ENCODE measurements around the gene LIMCH1.

Gene LIMCH1

DNA sequence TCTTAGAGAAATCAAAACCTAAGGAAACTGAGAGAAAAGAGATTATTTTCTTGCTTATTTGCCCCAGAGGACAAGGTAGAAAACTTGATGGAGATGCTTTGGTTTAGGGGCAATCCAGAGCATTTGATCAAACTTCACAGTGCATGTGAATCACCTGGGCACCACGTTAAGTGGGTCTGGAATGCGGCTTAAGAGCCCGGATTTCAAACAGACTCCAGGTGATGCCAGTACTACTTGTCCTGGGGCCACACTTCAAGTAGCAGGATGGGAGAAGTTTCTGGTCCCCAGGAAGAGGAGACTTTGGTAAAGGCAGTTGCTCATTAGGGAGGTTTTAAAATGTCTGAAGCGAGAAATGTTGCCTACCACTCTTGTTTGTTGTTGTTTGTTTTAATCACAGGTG, 158.8 kb downstream of the LIMCH1 start:
- no peaks in the 10 kb centered on the region for H3K79me2 ChIP-seq (ENCODE audit: control insufficient read depth, low read length)
- no peaks in the 10 kb centered on the region for H4K20me1 ChIP-seq (ENCODE audit: control insufficient read depth, insufficient read depth, low read depth, low read length)
- H3K9me2 ChIP-seq (replicated peaks; ENCODE audit: control insufficient read depth, low read length) = no peaks in the 10 kb centered on the region
- H3K4me2 ChIP-seq (ENCODE audit: low read length) = no peak overlapping the region
- H3K27ac ChIP-seq (ENCODE audit: low read depth, low read length) = no peak overlapping the region
- TF ChIP-seq, protein P1, sequence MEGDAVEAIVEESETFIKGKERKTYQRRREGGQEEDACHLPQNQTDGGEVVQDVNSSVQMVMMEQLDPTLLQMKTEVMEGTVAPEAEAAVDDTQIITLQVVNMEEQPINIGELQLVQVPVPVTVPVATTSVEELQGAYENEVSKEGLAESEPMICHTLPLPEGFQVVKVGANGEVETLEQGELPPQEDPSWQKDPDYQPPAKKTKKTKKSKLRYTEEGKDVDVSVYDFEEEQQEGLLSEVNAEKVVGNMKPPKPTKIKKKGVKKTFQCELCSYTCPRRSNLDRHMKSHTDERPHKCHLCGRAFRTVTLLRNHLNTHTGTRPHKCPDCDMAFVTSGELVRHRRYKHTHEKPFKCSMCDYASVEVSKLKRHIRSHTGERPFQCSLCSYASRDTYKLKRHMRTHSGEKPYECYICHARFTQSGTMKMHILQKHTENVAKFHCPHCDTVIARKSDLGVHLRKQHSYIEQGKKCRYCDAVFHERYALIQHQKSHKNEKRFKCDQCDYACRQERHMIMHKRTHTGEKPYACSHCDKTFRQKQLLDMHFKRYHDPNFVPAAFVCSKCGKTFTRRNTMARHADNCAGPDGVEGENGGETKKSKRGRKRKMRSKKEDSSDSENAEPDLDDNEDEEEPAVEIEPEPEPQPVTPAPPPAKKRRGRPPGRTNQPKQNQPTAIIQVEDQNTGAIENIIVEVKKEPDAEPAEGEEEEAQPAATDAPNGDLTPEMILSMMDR (IDR thresholded peaks at IDR 0.05; ENCODE audit: low read depth, low read length, poor library complexity, severe bottlenecking) = no peak
- TF ChIP-seq EZH2phosphoT487 (IDR thresholded peaks at IDR 0.05; ENCODE audit: borderline replicate concordance, low read length) = no peak
- H3K4me1 ChIP-seq (ENCODE audit: control insufficient read depth, low read length) = no peaks in the 10 kb centered on the region
- H3K36me3 ChIP-seq (ENCODE audit: control insufficient read depth, low read length) = no peaks in the 10 kb centered on the region
- H3K27me3 ChIP-seq (ENCODE audit: control insufficient read depth, low read length) = peaks cover 6% of the 10 kb centered on the region; the same call in 1 of the 2 replicates
- no peaks in the 10 kb centered on the region for H3F3A ChIP-seq (ENCODE audit: control insufficient read depth, insufficient read depth)
- no peaks in the 10 kb centered on the region for H3K9me3 ChIP-seq (ENCODE audit: control insufficient read depth, insufficient read depth, low read length)
- H3K4me3 ChIP-seq (ENCODE audit: low read length) = no peak overlapping the region

DNA sequence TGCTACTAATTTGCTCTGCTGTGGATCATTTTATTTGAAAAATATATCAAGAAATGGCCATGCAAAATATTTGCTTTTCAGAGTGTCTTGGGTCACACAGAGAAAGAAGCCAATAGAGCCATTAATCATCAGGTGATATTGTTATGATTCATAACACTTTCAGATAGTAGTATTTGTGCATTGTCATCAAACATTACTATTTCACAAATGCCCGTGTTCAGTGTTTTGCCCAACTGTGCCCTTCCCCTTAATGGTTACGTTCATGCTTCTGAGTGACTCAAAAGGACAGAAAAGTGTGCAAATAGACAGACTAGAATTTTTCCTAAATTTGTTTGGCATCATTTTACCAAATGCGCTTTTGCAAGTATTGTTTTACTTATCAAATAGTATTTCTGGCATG, 164.0 kb downstream of the LIMCH1 start:
- Histone ChIP-seq H3F3A (ENCODE audit: control insufficient read depth, insufficient read depth) (no peaks in the 10 kb centered on the region), H3K27ac (ENCODE audit: low read depth, low read length) (no peak overlapping the region), H3K27me3 (ENCODE audit: control insufficient read depth, low read length) (peaks cover 4% of the 10 kb centered on the region; the same call in 1 of the 2 replicates), H4K20me1 (ENCODE audit: control insufficient read depth, insufficient read depth, low read depth, low read length) (no peaks in the 10 kb centered on the region), H3K9me3 (ENCODE audit: control insufficient read depth, insufficient read depth, low read length) (no peaks in the 10 kb centered on the region), H3K4me2 (ENCODE audit: low read length) (no peak overlapping the region), H3K4me3 (ENCODE audit: low read length) (no peak overlapping the region), H3K36me3 (ENCODE audit: control insufficient read depth, low read length) (no peaks in the 10 kb centered on the region), H3K9me2 (replicated peaks; ENCODE audit: control insufficient read depth, low read length) (no peaks in the 10 kb centered on the region), H3K4me1 (ENCODE audit: control insufficient read depth, low read length) (no peaks in the 10 kb centered on the region), H3K79me2 (ENCODE audit: control insufficient read depth, low read length) (no peaks in the 10 kb centered on the region)
- TF ChIP-seq, protein P1 (IDR thresholded peaks at IDR 0.05; ENCODE audit: low read depth, low read length, poor library complexity, severe bottlenecking) = no peak
- TF ChIP-seq EZH2phosphoT487 (IDR thresholded peaks at IDR 0.05; ENCODE audit: borderline replicate concordance, low read length) = no peak

DNA sequence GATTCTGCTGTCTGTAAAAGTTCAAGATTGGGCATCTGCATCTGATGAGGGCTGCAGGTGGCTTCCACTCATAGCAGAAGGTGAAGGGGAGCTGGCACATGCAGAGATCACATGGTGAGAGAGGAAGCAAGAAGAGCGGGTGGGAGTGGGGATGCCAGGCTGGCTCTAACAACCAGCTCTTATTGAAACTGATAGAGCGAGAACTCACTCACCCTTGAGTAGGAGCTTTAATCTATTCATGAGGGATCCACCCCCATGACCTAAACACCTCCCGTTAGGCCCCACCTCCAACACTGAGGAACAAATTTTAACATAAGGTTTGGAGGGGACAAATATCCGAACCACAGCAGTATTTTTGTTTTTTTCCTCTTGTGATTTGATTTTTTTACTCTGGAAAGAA, 164.8 kb downstream of the LIMCH1 start:
- TF ChIP-seq, protein P1 (IDR thresholded peaks at IDR 0.05; ENCODE audit: low read depth, low read length, poor library complexity, severe bottlenecking) = no peak
- no peak for TF ChIP-seq EZH2phosphoT487 (IDR thresholded peaks at IDR 0.05; ENCODE audit: borderline replicate concordance, low read length)
- Histone ChIP-seq H3K27me3 (ENCODE audit: control insufficient read depth, low read length) (peaks cover 4% of the 10 kb centered on the region; the same call in 1 of the 2 replicates), H3K9me2 (replicated peaks; ENCODE audit: control insufficient read depth, low read length) (no peaks in the 10 kb centered on the region), H3F3A (ENCODE audit: control insufficient read depth, insufficient read depth) (no peaks in the 10 kb centered on the region), H3K4me3 (ENCODE audit: low read length) (no peak overlapping the region), H3K79me2 (ENCODE audit: control insufficient read depth, low read length) (no peaks in the 10 kb centered on the region), H3K36me3 (ENCODE audit: control insufficient read depth, low read length) (no peaks in the 10 kb centered on the region), H3K27ac (ENCODE audit: low read depth, low read length) (no peak overlapping the region), H3K9me3 (ENCODE audit: control insufficient read depth, insufficient read depth, low read length) (no peaks in the 10 kb centered on the region), H3K4me2 (ENCODE audit: low read length) (no peak overlapping the region), H4K20me1 (ENCODE audit: control insufficient read depth, insufficient read depth, low read depth, low read length) (no peaks in the 10 kb centered on the region), H3K4me1 (ENCODE audit: control insufficient read depth, low read length) (no peaks in the 10 kb centered on the region)

Data from DOHH2 (cell line).